GM18868 (cell line): ENCODE data around the gene YIPF3.

Experiments used
- ATAC-seq: cut with Tn5 transposase; IDR thresholded peaks from one replicate; pipeline ENCODE4 v1.9.1; 2021; ENCODE audit warnings: mild to moderate bottlenecking, moderate library complexity; ENCODE audit not compliant: unreplicated experiment

The YIPF3 gene

DNA sequence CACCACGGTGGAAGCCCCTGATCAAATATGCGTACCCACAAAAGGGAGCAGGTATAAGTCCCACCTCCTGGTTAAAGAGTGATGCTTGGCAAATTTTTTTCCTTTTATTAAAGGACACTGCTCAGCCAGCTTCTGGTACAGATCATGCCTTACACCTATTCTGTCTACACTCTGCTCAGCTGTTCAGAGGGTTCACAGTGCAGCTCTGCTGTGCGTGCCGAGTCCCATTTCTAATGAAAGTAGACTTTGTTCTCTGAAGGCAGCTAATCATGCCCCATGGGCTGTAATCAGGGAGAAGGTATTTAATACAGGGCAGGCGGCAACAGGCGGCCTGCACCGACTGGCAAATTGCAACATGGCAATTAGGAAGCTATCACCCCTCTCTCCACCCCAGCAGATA is 22.9 kb downstream of the YIPF3 start:
- no peak for ATAC-seq

DNA sequence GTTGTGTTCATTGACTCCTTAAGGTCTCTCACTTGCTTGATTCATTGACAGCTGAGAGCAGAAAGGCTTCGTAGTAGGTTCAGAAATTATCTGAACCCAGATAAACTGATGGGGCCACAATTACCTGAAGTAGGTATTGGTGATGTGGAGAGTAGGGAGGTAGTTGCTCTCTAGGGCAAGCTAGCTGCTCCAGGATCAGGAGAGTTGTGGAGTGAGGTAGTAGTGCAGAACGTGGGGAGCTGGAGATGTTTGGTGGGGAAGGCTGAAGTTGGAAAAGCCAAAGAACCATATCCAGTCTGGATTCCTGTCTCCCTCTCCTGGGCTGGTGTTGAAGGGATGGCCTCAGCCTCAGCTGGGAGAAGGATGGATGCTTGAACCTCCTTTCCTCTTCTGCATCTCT is 23.5 kb downstream of the YIPF3 start:
- no peak for ATAC-seq

DNA sequence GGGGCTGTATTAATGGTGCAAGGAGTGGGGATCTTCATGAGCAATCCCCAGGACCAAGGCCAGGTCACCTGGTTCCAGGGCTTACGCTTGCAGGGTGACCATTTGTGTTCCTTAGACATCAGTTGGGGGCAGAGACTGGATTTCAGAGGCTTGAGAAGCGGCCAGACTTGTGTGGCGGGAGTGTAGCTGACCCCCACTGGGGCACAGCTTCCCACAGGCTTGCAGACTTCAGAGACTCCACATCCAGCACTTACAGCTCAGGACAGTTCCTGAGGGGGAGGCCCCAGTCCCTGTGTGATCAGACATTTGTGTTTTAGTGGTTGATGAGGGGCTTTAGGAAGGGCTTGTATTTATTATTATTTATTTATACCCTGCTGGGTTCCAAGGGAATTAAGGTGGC is 24.1 kb downstream of the YIPF3 start:
- no peak for ATAC-seq

DNA sequence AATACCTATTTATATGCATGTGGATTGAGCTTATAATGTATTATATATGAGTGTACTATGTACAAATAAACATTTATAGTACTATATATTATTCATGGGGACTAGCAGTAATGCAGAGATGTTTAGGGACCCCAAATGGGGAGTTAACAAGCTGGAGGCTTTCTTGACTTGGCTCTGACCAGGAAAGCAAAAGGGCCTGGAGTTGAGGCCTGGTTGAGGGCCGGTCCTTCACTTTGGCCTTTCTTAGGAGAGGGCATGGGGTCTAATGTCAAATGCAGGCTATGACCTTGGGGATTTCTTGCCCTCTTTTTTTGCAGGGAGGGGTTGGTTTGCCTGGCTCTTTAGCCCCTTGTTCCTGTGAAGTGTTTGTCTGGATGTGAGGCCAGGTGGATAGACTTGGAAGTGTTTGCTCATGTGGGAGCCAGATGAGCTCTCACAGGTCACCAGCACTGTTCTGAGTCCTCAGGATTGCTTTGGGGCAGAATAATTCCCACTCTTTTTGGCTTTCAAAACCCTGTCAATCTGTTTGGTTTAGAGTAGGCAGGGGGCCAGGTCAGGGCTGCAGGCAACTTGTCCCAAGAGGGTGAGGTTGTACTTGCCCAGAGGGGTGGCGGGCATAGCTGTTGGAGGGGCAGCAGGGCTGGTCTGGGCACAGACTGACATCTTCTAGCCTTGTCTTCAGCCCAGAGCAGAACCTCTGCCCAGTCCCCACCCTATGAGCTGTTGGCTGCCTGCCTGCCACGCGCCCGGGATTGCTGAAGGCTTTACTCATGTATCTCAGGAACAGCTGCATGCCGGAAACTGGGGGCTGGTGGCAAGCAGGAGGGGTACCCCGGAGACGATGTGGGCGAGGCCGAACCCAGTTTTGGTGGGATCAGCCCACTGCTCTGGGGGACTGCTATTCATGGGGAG is 24.7 kb downstream of the YIPF3 start:
- no peak for ATAC-seq

DNA sequence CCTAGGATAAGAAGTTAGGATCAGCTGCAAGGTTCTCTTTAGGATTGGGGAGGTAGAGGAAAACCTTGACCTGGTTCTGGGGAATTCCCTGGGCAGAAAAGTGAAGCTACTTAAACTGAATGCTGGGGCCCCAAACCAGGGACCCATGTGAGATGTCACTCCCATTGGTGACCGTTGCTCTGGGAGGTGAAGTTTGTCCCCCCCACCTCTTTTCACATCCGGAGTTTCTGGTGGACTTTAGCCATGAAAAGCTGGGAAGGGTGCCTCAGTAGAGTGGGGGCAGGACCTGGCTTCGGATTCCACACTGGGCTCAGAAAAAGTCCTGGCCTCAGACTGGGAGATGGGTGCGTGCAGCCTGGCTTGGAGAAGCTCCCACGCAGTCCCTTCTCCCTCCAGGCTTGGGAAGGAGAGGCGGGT is 26.2 kb downstream of the YIPF3 start:
- no peak for ATAC-seq

DNA sequence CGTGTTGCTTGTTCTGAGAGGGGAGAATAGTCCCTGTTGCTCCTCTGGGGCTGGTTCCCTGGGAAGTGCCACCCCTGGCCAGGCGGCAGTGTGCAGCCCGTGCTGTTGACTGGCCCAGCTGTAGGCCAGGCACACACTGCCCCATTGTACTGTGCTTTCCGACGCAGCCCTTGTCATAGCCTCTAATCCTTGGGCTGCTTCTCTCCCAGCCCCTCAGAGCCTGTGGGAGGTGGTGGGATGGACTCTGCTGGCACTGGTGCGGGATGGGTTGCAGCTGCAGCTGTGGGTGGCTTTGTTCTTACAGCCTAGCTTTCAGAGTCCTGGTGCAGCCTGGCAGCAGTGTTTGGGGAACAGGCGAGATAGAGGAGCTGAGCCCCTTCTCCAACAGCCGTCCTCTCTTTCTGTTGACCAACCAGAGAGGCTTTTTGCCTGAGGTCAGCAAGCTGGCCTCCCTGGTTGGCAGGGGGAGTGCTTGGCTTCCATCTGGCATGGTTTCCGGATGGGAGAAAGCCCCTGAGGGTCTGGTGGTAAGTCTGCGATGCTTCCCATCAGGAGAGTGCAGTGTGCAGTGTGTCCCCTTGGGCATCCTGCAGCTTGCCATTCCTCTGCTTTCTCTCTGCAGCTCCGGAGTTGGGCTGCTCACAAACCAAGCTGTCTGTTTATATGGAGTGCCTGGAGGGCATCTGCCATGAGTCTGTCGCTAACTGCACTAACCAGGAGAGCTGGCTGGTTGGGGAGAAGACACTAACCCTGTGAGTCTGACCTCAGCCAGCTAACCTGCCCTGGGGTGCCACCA is 27.3 kb downstream of the YIPF3 start:
- no peak for ATAC-seq

DNA sequence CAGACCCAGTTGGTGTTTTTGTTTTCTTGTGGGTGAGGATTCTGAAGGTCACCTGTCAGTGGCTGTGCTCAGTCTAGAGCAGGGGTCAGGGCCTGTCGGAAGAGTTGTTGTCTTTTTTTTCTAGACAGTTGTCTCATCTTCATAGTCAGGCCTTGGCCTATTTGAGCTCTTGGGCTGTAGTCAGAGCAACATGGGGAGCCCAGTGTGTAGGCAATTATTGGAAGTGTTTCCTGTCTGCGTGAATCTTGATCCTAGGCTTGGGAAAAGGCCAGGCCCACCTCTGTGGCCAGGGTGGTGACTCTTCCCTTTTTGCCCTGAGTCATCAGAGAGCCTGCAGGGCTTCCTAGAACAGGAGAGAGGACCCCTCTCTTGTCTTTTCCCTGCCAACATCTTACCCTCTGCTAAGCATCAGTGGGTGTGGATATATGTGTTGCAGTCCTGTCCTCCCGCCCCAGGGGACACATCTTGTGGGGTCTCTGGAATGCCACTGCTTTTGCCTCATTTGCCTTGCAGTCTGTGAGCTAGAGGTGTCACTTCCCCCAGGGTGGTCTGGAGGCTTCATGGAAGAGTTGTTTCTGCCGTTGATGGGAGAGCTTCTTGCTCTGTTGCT is 28.0 kb downstream of the YIPF3 start:
- ATAC-seq: no peak

DNA sequence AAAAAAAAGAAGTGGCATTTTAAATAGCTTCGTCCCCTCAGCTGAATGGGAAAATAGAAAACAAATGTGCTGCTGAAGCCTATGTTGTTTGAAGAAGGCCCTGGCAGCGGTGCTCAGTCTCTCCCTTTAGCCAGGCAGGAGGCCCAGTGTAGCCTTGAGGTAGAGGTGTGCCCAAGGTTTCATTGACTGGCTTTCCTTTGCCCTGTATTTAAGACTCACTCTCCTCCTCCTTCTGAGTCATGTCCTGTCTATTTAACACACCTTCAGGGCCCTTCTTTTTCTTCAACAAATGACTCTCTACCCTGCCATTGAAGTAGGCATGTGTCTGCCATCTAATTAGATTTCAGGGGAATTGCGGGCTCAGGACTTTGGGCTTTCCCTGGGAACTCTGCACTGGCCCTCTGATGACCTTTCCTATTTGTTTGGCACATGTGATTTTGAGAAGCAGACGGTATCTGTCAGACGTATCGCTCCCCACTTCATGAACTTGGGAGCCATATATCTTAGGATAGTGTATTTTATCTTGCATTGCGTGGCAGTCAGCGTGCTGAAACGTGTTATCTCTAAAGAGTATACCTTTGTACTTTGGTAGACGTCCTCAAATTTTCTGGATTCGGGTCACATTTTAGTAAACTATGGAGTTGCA is 35.0 kb downstream of the YIPF3 start:
- ATAC-seq: no peak

DNA sequence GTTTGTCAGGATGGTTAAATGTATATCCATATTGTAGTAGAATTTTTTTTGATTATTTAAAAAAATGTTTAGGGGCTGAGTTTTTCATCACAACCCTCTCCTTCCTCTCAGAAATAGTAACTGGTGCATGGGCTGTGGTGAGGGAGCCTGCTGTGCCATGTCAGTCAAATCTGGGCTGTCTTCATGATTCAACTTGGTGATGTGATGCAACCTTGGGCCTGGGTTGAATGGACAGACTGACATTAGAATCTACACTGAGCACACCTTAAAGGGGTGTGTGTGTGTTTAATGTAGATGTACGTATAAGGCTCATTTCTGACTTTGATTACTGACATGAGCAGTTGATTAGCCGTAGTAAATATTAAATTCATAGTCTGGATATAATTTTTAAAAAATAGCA is 35.7 kb downstream of the YIPF3 start:
- ATAC-seq: no peak

DNA sequence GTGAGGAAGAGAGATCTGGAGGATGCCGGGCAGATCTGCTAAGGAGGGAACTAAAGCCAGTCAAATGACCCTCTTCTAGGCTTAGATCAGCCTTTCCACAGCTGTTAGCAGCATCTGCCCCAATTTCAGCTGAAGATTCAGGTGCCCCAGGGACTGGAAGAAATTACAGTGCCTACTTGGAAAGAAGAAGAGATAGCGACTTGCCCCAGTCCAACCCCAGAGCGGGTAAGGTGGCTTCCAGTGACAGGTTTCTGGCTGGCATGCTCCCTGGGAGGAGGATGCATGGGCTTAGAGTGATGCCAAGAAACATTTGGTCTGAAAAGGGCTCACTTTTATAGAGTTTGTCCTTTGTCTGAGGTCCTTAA is 38.7 kb downstream of the YIPF3 start:
- no peak for ATAC-seq

DNA sequence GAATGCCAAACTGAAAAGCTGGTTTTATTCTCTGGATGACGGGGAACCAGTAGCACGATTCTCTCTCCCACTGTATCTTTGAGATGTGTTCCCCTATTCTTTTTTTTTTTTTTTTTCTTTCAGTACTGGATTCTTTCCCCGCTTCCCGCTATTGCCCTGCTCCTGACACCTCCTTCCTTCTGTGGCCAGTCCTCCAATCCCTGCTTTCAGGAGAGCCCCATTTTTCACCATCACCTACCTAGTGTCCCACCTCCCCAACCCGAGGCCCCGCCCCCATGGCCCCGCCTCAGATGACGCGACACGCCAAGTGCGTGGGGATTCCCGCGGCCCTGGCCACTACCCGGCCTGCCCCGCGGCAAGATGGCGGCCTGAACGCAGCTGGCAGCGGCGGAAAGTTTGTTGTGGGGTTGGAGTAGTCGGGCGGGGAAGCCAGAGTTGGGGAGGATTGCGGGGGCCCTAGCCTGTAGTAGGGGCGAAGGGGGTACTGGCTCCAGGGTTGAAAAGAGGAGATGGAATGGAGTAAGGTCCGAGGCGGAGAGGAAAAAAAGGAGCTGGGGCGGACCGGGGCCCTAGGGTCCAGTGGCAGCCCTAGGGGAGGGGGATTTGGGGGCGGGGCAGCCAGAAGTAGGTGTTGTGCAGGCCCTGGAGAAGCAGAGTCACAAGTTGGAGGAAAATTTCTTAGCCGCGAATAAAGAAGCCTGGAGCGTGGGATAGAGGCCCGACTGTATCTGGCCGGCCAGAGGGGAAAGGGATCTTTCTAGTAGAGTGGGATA is 39.3 kb downstream of the YIPF3 start, which contains the start of gene TJAP1:
TSS of gene TJAP1 (plus strand) at position 336 of the 773 bp plus-strand sequence. CDS start 21,432 bp downstream, outside the sequence.
- peak; percentile 99 for ATAC-seq

DNA sequence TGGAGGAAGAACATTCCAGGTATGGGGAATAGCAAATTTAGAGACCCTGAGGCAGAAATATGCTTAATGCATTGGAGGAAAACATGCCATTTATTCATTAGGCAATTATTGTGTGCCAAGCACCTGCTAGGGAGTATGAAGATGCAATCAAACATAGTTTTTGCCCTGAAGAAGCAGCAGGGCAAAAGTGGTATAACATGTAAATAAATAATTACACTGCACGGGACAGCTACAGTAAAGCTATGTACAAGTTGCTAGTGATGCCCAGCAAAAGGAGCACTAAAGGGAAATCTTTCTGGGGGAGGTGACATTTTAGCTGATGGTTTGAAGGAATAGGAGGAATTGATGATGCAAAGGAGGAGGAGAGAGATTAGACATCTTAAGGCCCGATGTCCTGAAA is 40.0 kb downstream of the YIPF3 start:
- no peak for ATAC-seq

DNA sequence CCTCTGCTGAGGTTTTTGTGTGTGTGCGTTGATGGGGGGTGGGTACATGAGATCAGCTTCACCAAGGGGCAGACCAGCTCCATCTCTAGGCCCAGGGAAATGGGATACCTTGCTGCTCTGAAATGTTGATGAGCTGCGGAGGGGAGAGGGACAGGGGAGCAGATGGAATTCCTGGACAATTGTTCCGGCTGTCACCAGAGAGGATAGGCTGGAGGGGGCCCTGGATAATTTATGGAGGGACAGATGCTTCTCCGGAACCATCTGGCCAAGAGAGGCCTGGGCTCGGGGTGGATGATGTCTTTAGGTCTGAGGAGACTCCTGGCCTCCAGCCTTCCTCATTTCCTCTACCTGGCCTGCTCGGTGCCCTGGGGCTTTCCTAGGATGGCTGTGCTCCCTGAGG is 41.2 kb downstream of the YIPF3 start:
- no peak for ATAC-seq

DNA sequence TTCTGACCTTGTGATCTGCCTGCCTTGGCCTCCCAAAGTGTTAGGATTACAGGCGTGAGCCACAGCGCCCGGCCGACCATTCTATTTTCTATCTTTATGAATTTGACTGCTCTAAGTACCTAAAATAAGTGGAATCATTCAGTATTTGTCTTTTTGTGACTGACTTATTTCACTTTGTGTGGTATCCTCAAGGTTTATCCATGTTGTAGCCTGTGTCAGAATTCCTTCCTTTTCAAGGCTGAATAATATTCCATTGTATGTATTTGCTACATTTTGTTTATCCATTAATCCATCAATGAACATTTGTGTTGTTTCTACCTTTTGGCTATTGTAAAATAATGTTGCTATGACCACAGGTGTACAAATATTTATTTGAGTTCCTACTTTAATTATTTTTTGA is 44.2 kb downstream of the YIPF3 start:
- no peak for ATAC-seq

DNA sequence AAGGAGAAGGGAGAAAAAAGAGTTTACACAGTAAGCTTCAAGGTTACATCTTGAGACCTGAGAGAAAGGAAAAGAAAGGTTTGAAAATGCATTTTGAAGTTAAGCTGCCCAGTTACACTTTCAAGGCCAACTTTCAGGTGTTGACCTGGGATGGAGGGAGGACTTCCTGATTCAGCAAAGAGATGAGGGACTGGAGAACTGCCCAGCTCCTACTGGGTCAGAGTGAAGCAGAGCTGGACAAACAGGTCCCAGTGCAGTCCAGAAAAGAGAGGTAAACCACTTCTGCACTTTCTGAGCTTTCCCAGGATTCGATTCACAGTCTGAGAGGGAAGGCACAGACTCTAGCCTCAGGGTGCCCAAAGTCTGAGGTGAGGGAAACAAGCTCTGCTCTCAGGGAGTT is 45.3 kb downstream of the YIPF3 start:
- ATAC-seq: no peak

DNA sequence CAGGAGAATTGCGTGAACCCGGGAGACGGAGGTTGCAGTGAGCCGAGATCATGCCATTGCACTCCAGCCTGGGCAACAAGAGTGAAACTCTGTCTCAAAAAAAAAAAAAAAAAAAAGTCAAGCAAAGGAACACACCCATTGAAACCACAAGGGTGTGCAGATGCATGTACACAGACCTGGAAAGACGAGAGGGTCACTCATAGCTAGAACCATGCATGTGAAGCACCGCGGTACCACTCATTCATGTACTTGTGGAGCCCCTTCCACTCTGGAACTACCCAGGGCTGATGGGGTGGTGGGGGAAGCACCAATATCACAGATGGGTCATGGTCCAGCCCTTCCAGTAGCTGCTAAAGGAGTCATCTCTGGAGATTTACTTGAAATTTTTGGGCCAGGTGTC is 46.8 kb downstream of the YIPF3 start:
- no peak for ATAC-seq

DNA sequence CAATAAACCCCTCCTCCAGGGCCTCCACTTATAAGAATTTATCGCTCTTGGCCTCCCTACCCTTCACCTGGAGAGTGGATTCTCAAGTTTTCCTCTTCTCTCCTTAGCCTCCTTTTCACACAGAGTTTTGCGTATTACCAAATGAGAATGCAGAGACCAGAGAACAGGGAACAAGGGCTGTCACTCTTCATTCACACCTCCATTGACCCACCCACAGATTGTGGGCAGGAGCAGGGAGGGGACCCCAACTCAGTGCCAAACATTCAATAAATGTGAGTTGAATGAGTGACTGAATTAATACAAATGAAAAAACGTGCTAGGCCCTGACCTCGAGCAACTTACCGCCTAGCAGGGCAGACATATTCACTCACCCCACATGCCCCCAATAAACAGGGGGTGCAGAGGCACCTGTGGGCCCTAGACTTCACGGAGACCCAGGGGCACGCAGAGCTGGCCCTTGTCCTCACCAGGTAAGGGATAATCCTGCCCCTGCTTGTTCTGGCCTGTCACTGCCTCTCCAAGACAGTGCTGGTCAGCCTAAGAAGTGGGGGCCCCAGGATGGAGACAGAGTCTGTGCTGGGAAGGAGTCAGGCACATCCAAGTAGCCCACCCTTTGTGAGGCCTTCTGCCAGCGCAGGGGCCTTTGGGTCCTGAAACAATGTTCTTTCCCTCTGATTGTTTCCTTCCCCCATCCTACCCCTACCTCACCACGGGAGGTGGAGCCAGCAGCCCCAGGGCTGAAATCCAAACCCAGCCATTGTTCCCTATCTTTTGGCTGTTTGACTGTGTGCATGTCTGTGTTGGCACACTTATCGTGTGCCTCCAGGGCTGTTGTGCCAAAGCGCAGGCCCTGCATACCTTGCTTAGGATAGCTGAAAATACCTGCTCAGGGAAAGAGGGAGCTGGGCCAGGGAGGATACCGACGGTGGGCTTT is 47.7 kb downstream of the YIPF3 start:
- no peak for ATAC-seq

DNA sequence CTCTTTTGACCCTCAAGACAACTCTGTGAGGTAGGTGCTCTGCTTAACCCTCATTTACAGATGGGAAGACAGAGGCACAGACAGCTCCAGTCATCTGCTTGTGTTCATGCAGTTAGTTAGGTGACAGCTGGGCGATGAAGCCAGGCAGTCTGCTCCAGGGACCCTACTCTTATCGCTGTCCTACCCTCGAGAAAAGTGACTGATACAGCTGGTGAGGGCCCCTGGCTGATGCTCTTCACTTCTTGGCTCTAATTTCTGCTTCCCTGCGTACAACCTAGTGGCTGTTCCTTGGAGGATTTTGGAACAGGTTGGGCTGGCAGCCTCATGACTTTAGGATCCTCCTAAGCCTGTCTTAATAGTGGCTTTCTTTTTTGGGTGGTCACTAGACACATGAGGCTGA is 48.5 kb downstream of the YIPF3 start:
- no peak for ATAC-seq

DNA sequence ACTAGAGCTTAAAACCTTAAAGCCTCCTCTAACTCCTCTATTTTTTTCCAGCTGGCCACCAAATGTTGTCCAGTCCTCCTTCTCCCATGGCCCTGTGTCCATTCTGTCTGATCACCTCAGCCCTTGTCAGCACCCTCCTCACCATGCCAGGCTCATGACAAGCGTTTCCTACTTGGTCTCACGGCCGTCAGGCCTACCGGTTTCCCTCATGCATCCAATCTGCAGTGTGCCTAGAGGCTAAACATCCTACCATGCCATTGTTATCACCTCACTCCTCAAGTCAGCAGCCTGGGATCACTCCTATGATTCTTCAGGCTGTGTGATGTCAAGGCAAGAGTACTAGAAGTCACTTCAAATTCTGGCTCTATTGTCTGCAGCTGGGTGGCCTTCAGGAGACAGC is 49.0 kb downstream of the YIPF3 start:
- no peak for ATAC-seq
